Tibial nerve (tissue), 4 donors: ENCODE measurements around the gene TTC7B.

Source experiments
- EP300 ChIP-seq, 2 donors: sonication (generic); formaldehyde crosslinking; IDR thresholded peaks; one replicate each; pipeline ENCODE4 v1.6.1; 2017; ENCODE audit warnings: antibody characterized with exemption in 2 of 2, mild to moderate bottlenecking in 1 of 2
- TF ChIP-seq, protein P1 (sequence below), 5 experiments: fragments of 200-600 bp in 3 of 5; fragments of 450-650 bp in 2 of 5; sonication (generic) in 3 of 5; IDR thresholded peaks; one replicate each; pipeline ENCODE4 v1.5.1; 2016 to 2019; ENCODE audit warnings: antibody characterized with exemption in 5 of 5, mild to moderate bottlenecking in 3 of 5, moderate library complexity in 2 of 5

DNA sequence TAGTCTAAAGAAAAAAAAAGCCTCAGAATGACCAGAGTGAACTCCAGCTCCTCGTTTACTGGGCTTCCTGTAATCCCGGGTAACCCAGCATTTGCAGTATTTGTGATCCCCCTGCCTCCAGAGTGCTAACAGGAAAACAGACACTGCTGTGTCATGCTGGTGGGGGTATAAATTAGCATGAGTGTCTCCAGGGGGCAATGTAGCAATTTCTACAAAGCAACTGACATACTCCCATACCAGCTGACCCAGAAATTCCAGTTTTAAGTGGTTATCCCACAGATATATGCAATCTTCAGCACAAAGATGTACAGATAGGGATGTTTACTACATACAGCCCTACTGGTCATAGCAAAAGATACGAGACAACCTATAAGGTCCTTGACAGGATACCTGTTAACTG is 18.8 kb downstream of the TTC7B start:
- no peak for TF ChIP-seq EP300 (IDR thresholded peaks at IDR 0.05)
- TF ChIP-seq, protein P1, sequence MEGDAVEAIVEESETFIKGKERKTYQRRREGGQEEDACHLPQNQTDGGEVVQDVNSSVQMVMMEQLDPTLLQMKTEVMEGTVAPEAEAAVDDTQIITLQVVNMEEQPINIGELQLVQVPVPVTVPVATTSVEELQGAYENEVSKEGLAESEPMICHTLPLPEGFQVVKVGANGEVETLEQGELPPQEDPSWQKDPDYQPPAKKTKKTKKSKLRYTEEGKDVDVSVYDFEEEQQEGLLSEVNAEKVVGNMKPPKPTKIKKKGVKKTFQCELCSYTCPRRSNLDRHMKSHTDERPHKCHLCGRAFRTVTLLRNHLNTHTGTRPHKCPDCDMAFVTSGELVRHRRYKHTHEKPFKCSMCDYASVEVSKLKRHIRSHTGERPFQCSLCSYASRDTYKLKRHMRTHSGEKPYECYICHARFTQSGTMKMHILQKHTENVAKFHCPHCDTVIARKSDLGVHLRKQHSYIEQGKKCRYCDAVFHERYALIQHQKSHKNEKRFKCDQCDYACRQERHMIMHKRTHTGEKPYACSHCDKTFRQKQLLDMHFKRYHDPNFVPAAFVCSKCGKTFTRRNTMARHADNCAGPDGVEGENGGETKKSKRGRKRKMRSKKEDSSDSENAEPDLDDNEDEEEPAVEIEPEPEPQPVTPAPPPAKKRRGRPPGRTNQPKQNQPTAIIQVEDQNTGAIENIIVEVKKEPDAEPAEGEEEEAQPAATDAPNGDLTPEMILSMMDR (IDR thresholded peaks at IDR 0.05): no peak
